NB4 (cell line): Measurements from ENCODE around the gene FIP1L1.

Source experiments
- DNase-seq: peaks from one replicate; pipeline ENCODE4 v3.0.0; 2010; ENCODE audit warnings: low read depth
- H3K4me3 ChIP-seq: one replicate; pipeline ENCODE4 v1.5.1; 2011; ENCODE audit warnings: mild to moderate bottlenecking, low read depth, low read length, moderate library complexity
- CTCF ChIP-seq: IDR thresholded peaks from one replicate; pipeline ENCODE4 v1.5.1; 2012; ENCODE audit warnings: low read depth, low read length
- MAX ChIP-seq: IDR thresholded peaks from 2 replicates; pipeline ENCODE4 v1.6.1; 2011; ENCODE audit warnings: low read depth, low read length
- MYC ChIP-seq: IDR thresholded peaks from 2 replicates; pipeline ENCODE4 v1.6.1; 2011; ENCODE audit warnings: low read depth, low read length
- POLR2A ChIP-seq: IDR thresholded peaks from 2 replicates; pipeline ENCODE4 v1.6.1; 2011; ENCODE audit warnings: mild to moderate bottlenecking; ENCODE audit not compliant: insufficient read length; ENCODE audit errors: extremely low read depth

Gene FIP1L1

DNA sequence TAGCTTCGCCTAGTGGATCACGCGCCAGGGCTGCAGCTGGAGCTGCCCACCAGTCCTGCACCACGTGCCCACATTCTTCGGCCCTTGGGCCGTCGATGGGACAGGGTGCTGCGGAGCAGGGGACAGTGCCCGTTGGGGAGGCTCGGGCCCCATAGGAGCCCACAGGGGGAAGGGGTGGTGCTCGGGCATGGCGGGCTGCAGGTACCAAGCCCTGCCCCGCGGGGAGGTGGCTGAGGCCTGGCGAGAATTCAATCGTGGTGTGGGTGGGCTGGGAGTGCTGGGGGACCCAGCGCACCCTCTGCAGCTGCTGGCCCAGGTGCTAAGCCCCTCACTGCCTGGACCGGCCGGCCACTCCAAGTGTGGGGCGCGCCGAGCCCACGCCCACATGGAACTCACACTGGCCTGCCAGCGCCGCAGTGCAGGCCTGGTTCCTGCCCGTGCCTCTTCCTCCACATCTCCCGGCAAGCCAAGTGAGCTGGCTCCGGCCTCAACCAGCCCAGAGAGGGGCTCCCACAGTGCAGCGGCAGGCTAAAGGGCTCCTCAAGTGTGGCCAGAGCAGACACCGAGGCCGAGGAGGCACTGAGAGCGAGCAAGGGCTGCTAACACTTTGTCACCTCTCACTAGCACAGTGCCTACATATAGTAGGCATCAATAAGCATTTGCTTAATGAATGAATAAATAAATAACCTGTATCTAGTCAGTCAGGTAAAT, 23.3 kb upstream of the FIP1L1 start:
- no peak for DNase-seq
- TF ChIP-seq MYC (no peak), CTCF (no peak), MAX (no peak), POLR2A (no peak)
- H3K4me3 ChIP-seq = no peak overlapping the region

DNA sequence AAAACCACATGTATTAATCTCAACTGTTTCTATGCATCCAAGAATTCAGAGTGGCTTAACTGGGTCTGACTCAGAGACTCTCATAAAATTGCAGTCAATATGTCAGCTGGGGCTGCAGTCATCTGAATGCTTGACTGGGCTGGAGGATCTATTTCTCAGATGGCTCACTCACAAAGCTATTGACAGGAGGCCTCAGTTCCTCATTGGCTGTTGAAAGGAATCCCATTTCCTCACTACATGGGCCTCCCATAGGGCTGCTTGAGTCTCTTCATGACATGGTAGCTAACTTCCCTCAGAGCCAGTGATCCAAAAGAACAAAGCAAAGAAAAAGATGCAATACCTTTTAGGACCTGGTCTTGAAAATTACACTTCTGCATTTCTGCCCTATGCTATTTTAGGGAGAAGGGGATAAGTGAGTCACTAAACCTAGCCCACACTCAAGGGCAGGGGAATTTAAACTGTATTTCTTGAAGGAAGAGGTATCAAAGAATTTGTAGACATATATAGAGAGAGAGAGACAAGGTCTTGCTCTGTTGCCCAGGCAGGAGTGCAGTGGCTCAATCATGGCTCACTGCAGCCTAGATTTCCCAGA, 21.4 kb upstream of the FIP1L1 start:
- TF ChIP-seq POLR2A (no peak), CTCF (no peak), MAX (no peak), MYC (no peak)
- H3K4me3 ChIP-seq = no peak overlapping the region
- peak; percentile 43 for DNase-seq

DNA sequence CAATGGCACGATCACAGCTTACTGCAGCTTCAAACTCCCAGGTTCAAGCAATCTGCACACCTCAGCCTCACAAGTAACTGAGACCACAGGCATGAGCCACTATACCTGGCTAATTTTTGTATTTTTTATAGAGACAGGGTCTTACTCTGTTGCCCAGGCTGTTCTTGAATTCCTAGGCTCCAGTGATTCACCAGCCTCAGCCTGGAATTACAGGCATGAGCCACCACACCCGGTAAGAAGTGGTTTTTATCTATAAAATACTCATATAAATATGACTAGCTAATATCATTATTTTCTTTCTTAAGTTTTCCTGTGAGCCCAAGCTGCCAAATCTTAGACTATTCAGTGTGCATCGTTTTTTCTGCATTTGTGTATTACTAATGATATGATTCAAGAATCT, 16.0 kb upstream of the FIP1L1 start:
- no peak overlapping the region for H3K4me3 ChIP-seq
- DNase-seq = no peak
- no peak for TF ChIP-seq MYC
- no peak for TF ChIP-seq POLR2A
- no peak for TF ChIP-seq CTCF
- TF ChIP-seq MAX = no peak

- TF ChIP-seq CTCF (no peak), MAX (no peak), POLR2A (no peak), MYC (no peak)
- DNase-seq = no peak
- H3K4me3 ChIP-seq = peak overlapping the region; percentile 2
Observed at GRCh38 chr4:53362093-53362492, 15.3 kb upstream of the FIP1L1 start.

DNA sequence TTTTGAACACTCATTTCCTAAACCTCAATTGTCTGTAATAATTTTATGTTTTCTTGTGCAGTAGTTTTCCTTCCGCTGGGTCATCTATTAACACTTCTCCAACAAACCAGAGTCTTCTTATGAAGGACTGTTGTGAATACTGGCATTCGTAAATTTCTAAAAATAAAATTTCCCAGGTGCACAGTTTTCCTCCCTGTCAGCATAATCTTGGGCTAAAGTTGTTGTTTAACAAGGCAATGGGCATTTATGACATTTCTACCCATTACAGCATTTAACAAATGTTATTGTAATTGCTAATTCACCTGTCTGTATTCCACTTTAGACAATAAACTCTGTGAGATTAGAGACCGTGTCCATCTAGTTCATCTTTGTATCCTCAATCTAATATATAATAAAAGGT, 12.8 kb upstream of the FIP1L1 start:
- DNase-seq = no peak
- TF ChIP-seq MYC (no peak), POLR2A (no peak), MAX (no peak), CTCF (no peak)
- peak overlapping the region; percentile 84 for H3K4me3 ChIP-seq

GRCh38 chr4:53365121-53365485, 12.3 kb upstream of the FIP1L1 start:
- TF ChIP-seq MYC = no peak
- no peak for TF ChIP-seq MAX
- TF ChIP-seq POLR2A = no peak
- TF ChIP-seq CTCF = no peak
- peak; percentile 80 for DNase-seq
- peak overlapping the region; percentile 84 for H3K4me3 ChIP-seq
